HL-60/S4 (cell line): ENCODE data around the gene RHOXF1.
"Not testable (repeated sequence)": the region's sequence is repeated elsewhere in the genome, so short reads cannot be mapped to it uniquely, and the experiment has no call there.

Experiments used
- in situ Hi-C: fragments of 300-500 bp; cut with MboI; formaldehyde crosslinking; loops from 2 replicates; pipeline ENCODE4 v1.14.3; 2022; ENCODE audit warnings: low sequenced_read_pairs

Gene RHOXF1

GRCh38 chrX:120115438-120115963, at the start of gene RHOXF1:
Gene RHOXF1 (minus strand): TSS chrX:120115913. CDS start chrX:120115862, 51 bp downstream.
- in situ Hi-C loops, result loop anchor here (25.0 kb wide), 1 partner anchor 103 kb away; no protein-coding TSS in a partner anchor

GRCh38 chrX:120159086-120159485, 43.4 kb upstream of the RHOXF1 start:
- in situ Hi-C loops, result not testable (repeated sequence)

GRCh38 chrX:120158313-120158712, 42.6 kb upstream of the RHOXF1 start, which contains the start of gene RHOXF2:
Gene RHOXF2 (plus strand): TSS chrX:120158613. CDS start chrX:120158751, 138 bp downstream.
- in situ Hi-C loops, result not testable (repeated sequence)

- in situ Hi-C loops, result not testable (repeated sequence)
Observed at GRCh38 chrX:120150109-120150744, 34.5 kb upstream of the RHOXF1 start.

GRCh38 chrX:120147537-120147936, 31.8 kb upstream of the RHOXF1 start:
- in situ Hi-C loops, result no loop called here

- in situ Hi-C loops, result not testable (repeated sequence)
Observed at GRCh38 chrX:120146323-120146722, 30.6 kb upstream of the RHOXF1 start.

- in situ Hi-C loops, result no loop called here
Observed at GRCh38 chrX:120145295-120145925, 29.7 kb upstream of the RHOXF1 start.

GRCh38 chrX:120144178-120144844, 28.6 kb upstream of the RHOXF1 start:
- in situ Hi-C loops, result no loop called here

- in situ Hi-C loops, result no loop called here
Observed at GRCh38 chrX:120140293-120140981, 24.7 kb upstream of the RHOXF1 start.

- in situ Hi-C loops, result no loop called here
Observed at GRCh38 chrX:120137439-120137838, 21.7 kb upstream of the RHOXF1 start.

- in situ Hi-C loops, result no loop called here
Observed at GRCh38 chrX:120136840-120137239, 21.1 kb upstream of the RHOXF1 start.

- in situ Hi-C loops, result no loop called here
Observed at GRCh38 chrX:120136128-120136527, 20.4 kb upstream of the RHOXF1 start.

GRCh38 chrX:120128306-120128846, 12.7 kb upstream of the RHOXF1 start:
- in situ Hi-C loops, result not testable (repeated sequence)

GRCh38 chrX:120125444-120125843, 9.7 kb upstream of the RHOXF1 start:
- in situ Hi-C loops, result no loop called here

- in situ Hi-C loops, result loop anchor here (25.0 kb wide), 1 partner anchor 108 kb away; no protein-coding TSS in a partner anchor
Observed at GRCh38 chrX:120120223-120120622, 4.5 kb upstream of the RHOXF1 start.

- in situ Hi-C loops, result loop anchor here (25.0 kb wide), 1 partner anchor 99 kb away; no protein-coding TSS in a partner anchor
Observed at GRCh38 chrX:120111611-120112010, 4.1 kb downstream of the RHOXF1 start.

GRCh38 chrX:120109378-120109777, 6.3 kb downstream of the RHOXF1 start:
- in situ Hi-C loops, result loop anchor here (25.0 kb wide), 1 partner anchor 97 kb away; no protein-coding TSS in a partner anchor

- in situ Hi-C loops, result loop anchor here (25.0 kb wide), 1 partner anchor 92 kb away; no protein-coding TSS in a partner anchor
Observed at GRCh38 chrX:120104707-120105106, 11.0 kb downstream of the RHOXF1 start.

GRCh38 chrX:120101057-120101456, 14.7 kb downstream of the RHOXF1 start:
- in situ Hi-C loops, result loop anchor here (25.0 kb wide), 1 partner anchor 89 kb away; no protein-coding TSS in a partner anchor

- in situ Hi-C loops, result no loop called here
Observed at GRCh38 chrX:120090208-120090607, 25.5 kb downstream of the RHOXF1 start.
